Uterus (tissue), 2 donors: ENCODE results near the gene CCL1.

Experiments
- POLR2A ChIP-seq, 2 donors: fragments of 450-650 bp; IDR thresholded peaks; one replicate each; pipeline ENCODE4 v1.6.1; 2016; ENCODE audit warnings: antibody characterized with exemption in 2 of 2, mild to moderate bottlenecking in 1 of 2, moderate library complexity in 1 of 2
- TF ChIP-seq, protein P1 (sequence below), 4 experiments: fragments of 200-600 bp in 2 of 4; fragments of 450-650 bp in 2 of 4; sonication (generic) in 2 of 4; IDR thresholded peaks; one replicate each; pipeline ENCODE4 v1.5.1; 2016 to 2019; ENCODE audit warnings: antibody characterized with exemption in 4 of 4, mild to moderate bottlenecking in 2 of 4, moderate library complexity in 1 of 4

DNA sequence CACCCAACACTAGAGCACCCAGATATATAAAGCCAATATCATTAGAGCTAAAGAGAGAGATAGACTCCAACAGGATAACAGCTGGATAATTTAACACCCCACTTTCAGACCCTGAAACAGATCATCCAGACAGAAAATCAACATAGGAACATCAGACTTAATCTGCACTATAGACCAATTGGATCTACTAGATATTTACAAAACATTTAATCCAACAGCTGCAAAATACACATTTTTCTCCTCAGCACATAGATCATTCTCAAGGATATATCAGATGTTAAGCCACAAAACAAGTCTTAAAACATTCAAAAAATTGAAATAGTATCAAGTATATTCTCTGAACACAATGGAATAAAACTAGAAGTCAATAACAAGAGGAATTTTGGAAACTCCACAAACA is 10.8 kb downstream of the CCL1 start:
- TF ChIP-seq, protein P1, sequence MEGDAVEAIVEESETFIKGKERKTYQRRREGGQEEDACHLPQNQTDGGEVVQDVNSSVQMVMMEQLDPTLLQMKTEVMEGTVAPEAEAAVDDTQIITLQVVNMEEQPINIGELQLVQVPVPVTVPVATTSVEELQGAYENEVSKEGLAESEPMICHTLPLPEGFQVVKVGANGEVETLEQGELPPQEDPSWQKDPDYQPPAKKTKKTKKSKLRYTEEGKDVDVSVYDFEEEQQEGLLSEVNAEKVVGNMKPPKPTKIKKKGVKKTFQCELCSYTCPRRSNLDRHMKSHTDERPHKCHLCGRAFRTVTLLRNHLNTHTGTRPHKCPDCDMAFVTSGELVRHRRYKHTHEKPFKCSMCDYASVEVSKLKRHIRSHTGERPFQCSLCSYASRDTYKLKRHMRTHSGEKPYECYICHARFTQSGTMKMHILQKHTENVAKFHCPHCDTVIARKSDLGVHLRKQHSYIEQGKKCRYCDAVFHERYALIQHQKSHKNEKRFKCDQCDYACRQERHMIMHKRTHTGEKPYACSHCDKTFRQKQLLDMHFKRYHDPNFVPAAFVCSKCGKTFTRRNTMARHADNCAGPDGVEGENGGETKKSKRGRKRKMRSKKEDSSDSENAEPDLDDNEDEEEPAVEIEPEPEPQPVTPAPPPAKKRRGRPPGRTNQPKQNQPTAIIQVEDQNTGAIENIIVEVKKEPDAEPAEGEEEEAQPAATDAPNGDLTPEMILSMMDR (IDR thresholded peaks at IDR 0.05), result no peak
- no peak for TF ChIP-seq POLR2A (IDR thresholded peaks at IDR 0.05)
